HCT116 (cell line): ENCODE results near the gene COA7. TPM values are rescaled to one million over a fixed set of nuclear protein-coding genes. Genes with fewer than 3 reads are reported as not detected.
A peak's percentile ranks its signal among the peaks of the same experiment; 100 is the strongest.

ENCODE experiments used
- ATAC-seq: fragments of 200-7000 bp; cut with Tn5 transposase; 2 replicates; pipeline ENCODE4 v1.9.1; 2020; ENCODE audit warnings: mild to moderate bottlenecking, moderate library complexity
- BruUV-seq: library from RNA; stranded (reverse); fragments of 400-500 nt; replicated peaks from 2 replicates; lab custom pipeline; 2021; lab: Mats Ljungman, UMichigan
- CTCF ChIA-PET: fragments of 300-600 bp; sonication (Branson Sonifier 250); formaldehyde crosslinking; loops from one replicate; lab custom pipeline; 2021; ENCODE audit warnings: antibody characterized with exemption; lab: Charles Lee
- POLR2A ChIA-PET: fragments of 300-600, 350-600 bp; sonication (Branson Sonifier 250); formaldehyde crosslinking; loops from one replicate; lab custom pipeline; 2021; ENCODE audit warnings: antibody characterized with exemption; lab: Charles Lee
- RAD21 ChIA-PET, 2 experiments: fragments of 300-600 bp; sonication (Branson Sonifier 250); formaldehyde crosslinking; loops; one replicate each; lab custom pipeline; 2023; ENCODE audit warnings: low total read pairs in 2 of 2; ENCODE audit not compliant: uncharacterized antibody in 2 of 2, unreplicated experiment in 2 of 2, low non-redundant PET in 1 of 2; lab: Charles Lee
- DNase-seq: peaks from one replicate; pipeline ENCODE4 v3.0.0-alpha.2; 2010; ENCODE audit warnings: low read depth, low spot score
- H2AFZ ChIP-seq: fragments of 200-600 bp; shearing (Covaris generic), sonication (generic); 2 replicates; pipeline ENCODE4 v1.6.1; 2017; ENCODE audit warnings: low read depth, mixed run types, mixed read lengths, antibody characterized with exemption, low read length; ENCODE audit not compliant: poor library complexity, severe bottlenecking
- H3K27ac ChIP-seq: 2 replicates; pipeline ENCODE4 v1.5.1; 2012; ENCODE audit warnings: low read depth, low read length
- H3K27me3 ChIP-seq: fragments of 200-600 bp; sonication (generic); 2 replicates; pipeline ENCODE4 v1.6.1; 2016; ENCODE audit warnings: mixed run types, low read length, mixed read lengths; ENCODE audit not compliant: insufficient read depth
- H3K36me3 ChIP-seq, 2 experiments: fragments of 200-500 bp in 1 of 2; fragments of 200-600 bp in 1 of 2; sonication (Bioruptor generic) in 1 of 2; sonication (generic) in 1 of 2; 2 replicates each; pipeline versions ENCODE4 v1.5.1 to v1.6.1; 2014 to 2016; ENCODE audit warnings: low read length in 2 of 2, inconsistent platforms in 1 of 2, mixed read lengths in 1 of 2, mixed run types in 1 of 2; ENCODE audit not compliant: insufficient read depth in 2 of 2, control insufficient read depth in 1 of 2
- H3K4me1 ChIP-seq, 2 experiments: fragments of 200-600 bp in 1 of 2; sonication (generic) in 1 of 2; 2 replicates each; pipeline versions ENCODE4 v1.5.1 to v1.6.1; 2012 to 2017; ENCODE audit warnings: low read length in 2 of 2, inconsistent platforms in 1 of 2, mild to moderate bottlenecking in 1 of 2, mixed read lengths in 1 of 2, mixed run types in 1 of 2, moderate library complexity in 1 of 2; ENCODE audit not compliant: insufficient read depth in 2 of 2, control insufficient read depth in 1 of 2
- H3K4me2 ChIP-seq: fragments of 200-600 bp; sonication (generic); 2 replicates; pipeline ENCODE4 v1.6.1; 2017; ENCODE audit warnings: mixed run types, low read length, mixed read lengths
- H3K4me3 ChIP-seq, 2 experiments: fragments of 200-600 bp in 1 of 2; sonication (generic) in 1 of 2; replicated peaks in 1 of 2; 2 replicates each; pipeline ENCODE4 v1.5.1; 2011 to 2016; ENCODE audit warnings: low read length in 2 of 2, control low read depth in 1 of 2, low read depth in 1 of 2, mild to moderate bottlenecking in 1 of 2, mixed read lengths in 1 of 2, mixed run types in 1 of 2
- H3K79me2 ChIP-seq: fragments of 200-600 bp; sonication (generic); 2 replicates; pipeline ENCODE4 v1.6.1; 2017; ENCODE audit warnings: mild to moderate bottlenecking, mixed run types, low read length, moderate library complexity, mixed read lengths; ENCODE audit not compliant: insufficient read depth
- H3K9ac ChIP-seq: fragments of 200-600 bp; sonication (generic); 2 replicates; pipeline ENCODE4 v1.6.1; 2016; ENCODE audit warnings: low read length, mixed read lengths
- H3K9me2 ChIP-seq: fragments of 200-600 bp; sonication (generic), shearing (Covaris generic); 2 replicates; pipeline ENCODE4 v1.6.1; 2017; ENCODE audit warnings: mixed run types, mild to moderate bottlenecking, moderate library complexity; ENCODE audit not compliant: insufficient read depth
- H3K9me3 ChIP-seq, 2 experiments: fragments of 200-500 bp in 1 of 2; fragments of 200-600 bp in 1 of 2; sonication (Bioruptor generic) in 1 of 2; sonication (generic) in 1 of 2; 2 replicates each; pipeline ENCODE4 v1.6.1; 2014 to 2017; ENCODE audit warnings: low read length in 2 of 2, mixed read lengths in 2 of 2, inconsistent platforms in 1 of 2, low read depth in 1 of 2, mild to moderate bottlenecking in 1 of 2, mixed run types in 1 of 2, moderate library complexity in 1 of 2; ENCODE audit not compliant: control insufficient read depth in 1 of 2, insufficient read depth in 1 of 2
- H4K20me1 ChIP-seq: fragments of 200-600 bp; sonication (generic), shearing (Covaris generic); 2 replicates; pipeline ENCODE4 v1.6.1; 2017; ENCODE audit warnings: mixed run types, mild to moderate bottlenecking, moderate library complexity; ENCODE audit not compliant: insufficient read depth
- FOSL1 ChIP-seq: IDR thresholded peaks from 2 replicates; pipeline ENCODE4 v1.6.1; 2012; ENCODE audit warnings: low read depth
- REST ChIP-seq: IDR thresholded peaks from 2 replicates; pipeline ENCODE4 v1.6.1; 2012; ENCODE audit warnings: low read depth
- SIN3A ChIP-seq: IDR thresholded peaks from 2 replicates; pipeline ENCODE4 v1.6.1; 2012; ENCODE audit warnings: low read depth
- SP1 ChIP-seq: IDR thresholded peaks from 2 replicates; pipeline ENCODE4 v1.6.1; 2012; ENCODE audit warnings: low read depth
- intact Hi-C: fragments of 100-400 bp; cut with micrococcal nuclease; formaldehyde crosslinking; loops from 2 replicates; pipeline ENCODE4 v1.10.0; 2022
- total RNA-seq: library from RNA; stranded (reverse); gene quantifications from one replicate; pipeline ENCODE4 v1.2.1, GENCODE V29; 2021; ENCODE audit not compliant: unreplicated experiment

Gene COA7
- total RNA-seq, 1 experiment from 2014 or later: 43.6 TPM

GRCh38 chr1:52709016-52709415, 10.9 kb upstream of the COA7 start (continued):
- TF ChIP-seq REST: no peak

GRCh38 chr1:52707927-52708655, 9.9 kb upstream of the COA7 start:
- ChIA-PET POLR2A (no interaction called here), RAD21 (no interaction called here), CTCF (no interaction called here)
- H3K4me2 ChIP-seq: peak overlapping the region; percentile 63
- no peaks in the 10 kb centered on the region for H3K36me3 ChIP-seq
- intact Hi-C loops: loop anchor here (10.0 kb wide), 1 partner anchor 117 kb away; no protein-coding TSS in a partner anchor
- no peaks in the 10 kb centered on the region for H3K9me2 ChIP-seq
- ATAC-seq: peak; percentile 77
- 0 out of 2 replicates have a peak, but pooled peaks have one; percentile 11 for TF ChIP-seq FOSL1
- TF ChIP-seq SP1: peak; percentile 22; the same call in 1 of the 2 replicates
- TF ChIP-seq SIN3A: no peak
- TF ChIP-seq, all 23 proteins: peak for 2
- Histone ChIP-seq H3K79me2 (no peaks in the 10 kb centered on the region), H3K4me3 (no peak overlapping the region), H3K27ac (peak overlapping the region; percentile 31; the same call in 1 of the 2 replicates), H3K4me1 (peaks cover 8 to 29% of the 10 kb centered on the region in 2 experiments), H3K9ac (peak overlapping the region; percentile 2; the same call in 1 of the 2 replicates), H2AFZ (peak overlapping the region; percentile 66), H3K9me3 (no peaks in the 10 kb centered on the region), H3K27me3 (no peaks in the 10 kb centered on the region), H4K20me1 (no peaks in the 10 kb centered on the region)
- no TSS peak for BruUV-seq
- DNase-seq: no peak
